GM21447 (cell line): ENCODE measurements around the gene DNM3.
A peak's percentile ranks its signal among the peaks of the same experiment; 100 is the strongest.

ENCODE experiments used
- ATAC-seq: cut with Tn5 transposase; IDR thresholded peaks from one replicate; pipeline ENCODE4 v1.9.1; 2021; ENCODE audit not compliant: unreplicated experiment

The DNM3 gene

DNA sequence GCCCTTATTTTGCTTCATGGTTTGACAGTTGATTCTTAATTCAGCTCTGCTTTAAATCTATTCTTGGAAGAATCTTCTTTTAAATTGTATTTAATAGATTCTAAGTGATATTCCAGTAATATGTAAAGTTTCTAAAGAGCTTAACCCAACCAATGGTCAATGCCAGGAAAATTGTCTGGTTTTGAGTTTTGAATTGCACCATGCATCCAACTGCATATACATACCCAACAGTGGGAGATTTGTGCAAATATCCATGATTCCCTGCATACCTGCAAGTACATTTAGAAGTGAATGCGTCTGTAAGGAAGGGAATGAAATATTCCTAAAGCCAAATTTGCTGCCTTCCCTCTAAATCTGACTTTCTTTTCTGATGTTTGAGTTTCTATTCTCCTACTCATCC, 543.4 kb downstream of the DNM3 start:
- no peak for ATAC-seq

- no peak for ATAC-seq
These were observed 544.7 kb downstream of the DNM3 start for GRCh38 chr1:172386046-172386445.

DNA sequence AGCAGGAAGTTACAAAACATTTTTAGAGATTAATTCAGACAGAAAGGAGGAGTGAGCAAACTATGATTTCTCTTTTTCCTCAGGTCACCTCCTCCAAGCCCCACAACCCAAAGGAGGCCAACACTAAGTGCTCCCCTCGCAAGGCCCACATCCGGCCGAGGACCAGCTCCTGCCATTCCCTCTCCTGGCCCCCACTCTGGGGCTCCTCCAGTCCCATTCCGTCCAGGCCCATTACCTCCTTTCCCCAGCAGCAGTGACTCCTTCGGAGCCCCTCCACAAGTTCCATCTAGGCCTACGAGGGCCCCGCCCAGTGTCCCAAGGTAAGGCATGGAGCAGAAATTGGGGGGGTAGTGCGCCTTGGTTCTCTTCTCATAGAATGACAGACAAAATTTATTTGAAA, 547.2 kb downstream of the DNM3 start:
- ATAC-seq = no peak

GRCh38 chr1:172390301-172390682, 549.0 kb downstream of the DNM3 start:
- peak; percentile 12 for ATAC-seq

- peak; percentile 73 for ATAC-seq
These were observed 549.6 kb downstream of the DNM3 start for GRCh38 chr1:172390683-172391551.

DNA sequence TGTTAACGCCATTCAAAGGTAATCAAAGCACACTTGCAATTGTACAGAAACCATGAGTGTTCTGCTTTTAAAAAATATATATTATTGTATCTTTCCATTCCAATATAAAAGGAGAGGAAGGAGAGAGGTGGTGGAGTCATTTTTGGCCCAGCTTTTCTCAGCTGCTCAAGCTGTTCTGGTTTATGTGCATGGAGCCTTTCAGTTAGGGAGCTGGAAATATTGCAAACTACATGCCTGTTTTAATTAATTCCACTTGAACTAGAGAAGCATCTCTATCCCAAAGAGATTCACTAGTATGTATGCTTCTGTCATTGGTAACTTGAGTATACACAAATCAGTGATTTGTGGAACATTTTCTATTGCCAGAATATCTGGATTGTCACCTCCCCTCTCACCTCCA, 550.7 kb downstream of the DNM3 start:
- no peak for ATAC-seq

GRCh38 chr1:172393354-172393753, 552.1 kb downstream of the DNM3 start:
- ATAC-seq = no peak

DNA sequence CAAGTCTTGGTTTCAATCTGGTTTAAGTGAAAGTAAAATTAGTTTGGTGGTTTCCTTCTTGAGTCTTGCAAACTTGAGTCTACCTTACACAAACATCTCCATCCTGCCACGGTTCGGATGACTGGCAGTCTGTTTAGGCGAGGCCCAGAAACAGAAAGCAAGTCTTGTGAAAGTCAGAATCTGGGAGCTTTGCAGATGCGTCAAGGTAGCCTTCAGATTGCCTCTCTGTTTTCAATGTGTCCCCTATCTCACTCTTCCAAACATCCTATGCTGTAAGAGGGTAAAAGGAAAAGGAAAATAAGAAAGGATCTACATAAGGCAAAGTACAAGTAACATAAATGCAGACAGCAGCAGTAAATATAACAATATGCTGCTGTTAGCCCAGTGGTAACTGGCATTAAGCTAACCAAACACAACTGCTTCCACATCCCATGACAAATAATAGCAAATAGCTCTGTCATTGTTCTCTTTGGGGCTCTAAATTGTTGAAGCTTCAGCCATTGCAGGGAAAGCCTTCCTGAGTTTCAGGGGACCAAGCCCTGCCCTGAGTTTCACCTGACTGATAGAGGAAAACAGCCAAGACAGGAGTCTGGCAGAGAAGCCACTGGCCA, 552.9 kb downstream of the DNM3 start:
- ATAC-seq = peak; percentile 68

DNA sequence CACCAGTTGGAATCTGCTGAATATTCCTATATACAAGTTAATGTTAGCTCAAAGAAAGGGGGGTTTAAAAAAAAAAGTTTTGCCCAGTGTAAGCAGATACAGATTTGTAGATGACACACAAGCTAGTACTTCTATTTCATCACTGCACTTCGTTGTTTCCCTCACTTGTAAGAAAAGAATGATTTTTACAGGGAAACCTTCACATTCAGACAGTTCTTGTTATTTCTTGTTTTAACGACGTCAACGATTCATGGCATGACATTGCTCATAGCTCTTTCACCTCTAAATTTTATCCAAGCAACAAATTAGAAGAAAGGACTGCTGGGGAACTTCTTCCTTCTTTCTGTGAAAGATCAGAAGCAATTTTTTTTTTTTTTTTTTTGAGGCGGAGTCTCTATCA, 553.5 kb downstream of the DNM3 start:
- no peak for ATAC-seq

DNA sequence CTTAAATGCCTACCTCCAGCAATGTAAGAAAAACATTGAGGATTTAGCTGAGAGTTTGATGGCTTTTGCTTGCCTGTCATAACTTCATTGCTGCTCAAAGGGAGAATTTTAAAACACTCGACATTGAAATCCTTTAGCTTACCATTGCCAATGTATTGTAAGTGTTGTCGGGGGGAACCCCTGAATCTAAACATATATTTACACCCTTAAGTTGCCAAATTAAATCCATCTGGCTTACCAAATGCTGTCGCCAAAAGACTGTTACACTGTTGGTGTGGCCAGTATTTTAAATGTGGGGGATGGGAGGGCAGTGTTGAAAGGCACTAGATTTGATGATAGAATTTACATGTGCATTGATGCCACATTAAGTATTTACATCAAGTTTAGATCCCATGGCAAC, 554.3 kb downstream of the DNM3 start:
- ATAC-seq = no peak

DNA sequence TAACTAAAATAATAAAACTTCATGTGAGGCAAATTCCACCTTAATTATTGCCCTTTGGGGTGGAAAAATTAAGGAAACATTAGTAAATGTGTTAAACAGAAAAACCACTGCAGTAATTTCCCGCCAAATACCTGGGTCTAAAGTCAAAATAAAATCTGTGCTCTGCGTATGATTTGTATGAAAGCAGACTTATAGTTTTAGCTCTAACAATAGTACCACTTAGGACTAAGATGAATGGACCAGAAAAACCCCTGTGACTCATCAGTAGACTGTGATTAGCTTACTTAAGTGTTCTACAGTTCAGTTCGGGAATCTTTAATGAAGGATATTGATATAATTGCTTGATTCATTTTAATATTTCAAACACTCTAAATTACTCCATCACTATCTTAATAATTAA, 555.9 kb downstream of the DNM3 start:
- ATAC-seq = no peak

- no peak for ATAC-seq
These were observed 556.3 kb downstream of the DNM3 start for GRCh38 chr1:172397633-172398032.

- no peak for ATAC-seq
These were observed 556.9 kb downstream of the DNM3 start for GRCh38 chr1:172398193-172398592.

GRCh38 chr1:172398970-172399755, 557.9 kb downstream of the DNM3 start:
- peak; percentile 52 for ATAC-seq

GRCh38 chr1:172399756-172400721, 558.7 kb downstream of the DNM3 start:
- ATAC-seq = no peak

GRCh38 chr1:172400722-172401105, 559.4 kb downstream of the DNM3 start:
- no peak for ATAC-seq

DNA sequence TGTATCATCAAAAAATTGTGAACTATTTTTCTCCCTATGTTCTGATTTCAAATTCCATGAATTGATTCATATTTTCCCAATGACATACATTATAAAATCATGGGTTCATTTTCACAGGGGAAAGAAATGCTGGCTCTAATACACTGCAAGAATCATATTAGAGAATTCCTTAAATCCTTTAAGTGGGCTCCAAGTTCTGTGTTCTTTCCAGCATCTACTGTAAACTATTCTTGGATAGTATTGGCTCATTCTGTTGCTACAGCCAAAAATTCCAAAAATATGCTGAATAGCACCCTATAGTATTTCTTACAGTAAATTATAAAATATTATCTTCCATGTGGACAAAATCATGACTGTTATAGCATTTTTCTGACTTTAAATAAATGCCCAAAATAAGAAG, 560.2 kb downstream of the DNM3 start:
- ATAC-seq = no peak

DNA sequence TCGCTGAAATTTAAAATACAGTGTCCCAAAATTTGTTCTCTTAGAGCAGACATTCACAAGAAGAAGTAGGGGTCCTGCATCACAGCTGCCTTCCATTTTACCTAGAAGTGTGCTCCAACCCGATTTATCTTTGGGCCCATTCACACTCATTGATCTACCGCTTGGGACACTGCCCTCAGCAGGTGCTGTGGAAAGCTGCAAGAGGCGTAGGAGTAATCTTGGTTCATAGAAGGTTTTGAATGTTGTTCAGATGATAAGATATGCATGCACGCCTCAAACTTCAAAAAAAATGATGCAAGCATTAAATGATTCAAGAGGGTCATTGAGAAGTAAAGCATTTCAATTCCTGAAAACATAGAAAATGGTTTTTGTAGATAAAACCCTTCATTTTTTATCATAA, 560.6 kb downstream of the DNM3 start:
- no peak for ATAC-seq

- ATAC-seq = no peak
These were observed 561.7 kb downstream of the DNM3 start for GRCh38 chr1:172402878-172403569.

GRCh38 chr1:172404121-172404520, 562.8 kb downstream of the DNM3 start:
- no peak for ATAC-seq
